Stimulated activated naive CD8-positive, alpha-beta T cell treated with anti-CD3 and anti-CD28 coated beads, Interleukin-15, Interleukin-2, amounts not matched to agents 100 ng/mL and 50 ng/mL, for 24 hours (primary cell): ENCODE data around the gene MYH14.

ENCODE experiments used
- H3K27ac Mint-ChIP-seq: one replicate; pipeline ENCODE4 v1.8.0; 2021; ENCODE audit warnings: mild to moderate bottlenecking, mixed read lengths
- H3K27me3 Mint-ChIP-seq: one replicate; pipeline ENCODE4 v1.8.0; 2021; ENCODE audit warnings: mixed read lengths
- H3K36me3 Mint-ChIP-seq: one replicate; pipeline ENCODE4 v1.8.0; 2021; ENCODE audit warnings: low read depth, mixed read lengths
- H3K4me1 Mint-ChIP-seq: one replicate; pipeline ENCODE4 v1.8.0; 2021; ENCODE audit warnings: low read depth, mixed read lengths
- H3K4me3 Mint-ChIP-seq: one replicate; pipeline ENCODE4 v1.8.0; 2021; ENCODE audit warnings: mild to moderate bottlenecking, mixed read lengths
- H3K9me3 Mint-ChIP-seq: one replicate; pipeline ENCODE4 v1.8.0; 2021; ENCODE audit warnings: mixed read lengths

The MYH14 gene

DNA sequence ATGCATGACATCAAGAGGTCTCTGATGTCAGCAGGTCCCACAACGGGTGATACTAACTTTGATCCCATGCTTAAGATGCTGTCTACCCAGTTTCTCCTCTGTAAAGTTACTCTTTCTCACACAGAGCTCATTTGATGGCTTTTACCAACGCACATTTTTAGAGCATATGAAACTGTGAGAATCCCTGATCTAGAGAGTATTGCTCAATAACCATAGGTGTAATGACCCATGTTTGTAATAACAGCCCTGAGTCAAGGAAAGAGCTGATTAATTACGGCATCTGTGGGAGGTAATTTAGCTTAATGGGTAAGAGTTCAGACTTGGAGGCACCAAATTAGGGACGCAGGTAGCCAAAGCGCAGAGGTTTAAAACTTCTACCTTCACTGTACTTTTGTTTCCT, 22.3 kb upstream of the MYH14 start:
- H3K9me3 Mint-ChIP-seq: peaks cover under 1% of the 10 kb centered on the region
- H3K4me1 Mint-ChIP-seq: no peaks in the 10 kb centered on the region
- H3K27me3 Mint-ChIP-seq: peaks cover 12% of the 10 kb centered on the region
- H3K36me3 Mint-ChIP-seq: no peaks in the 10 kb centered on the region
- H3K4me3 Mint-ChIP-seq: no peak overlapping the region
- H3K27ac Mint-ChIP-seq: no peak overlapping the region

DNA sequence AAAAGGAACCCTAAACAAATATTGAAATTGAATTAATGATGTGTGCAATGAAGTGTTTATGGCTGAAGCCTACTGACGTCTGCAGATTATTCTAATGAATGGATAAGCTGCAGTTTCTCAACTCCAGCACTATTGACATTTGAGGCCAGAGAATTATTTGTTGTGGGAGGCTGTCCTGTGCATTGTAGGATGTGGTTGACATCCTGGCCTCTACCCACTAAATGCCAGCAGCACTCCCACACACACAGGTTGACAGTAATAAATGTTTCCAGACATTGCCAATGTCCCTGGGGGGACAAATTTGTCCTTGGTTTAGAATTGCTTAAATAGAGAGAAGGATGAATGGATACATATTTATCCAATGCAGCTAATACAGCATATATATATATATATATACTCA, 19.2 kb upstream of the MYH14 start:
- Mint-ChIP-seq H3K27ac (no peak overlapping the region), H3K27me3 (peaks cover 15% of the 10 kb centered on the region), H3K9me3 (peaks cover 4% of the 10 kb centered on the region), H3K4me1 (no peaks in the 10 kb centered on the region), H3K4me3 (no peak overlapping the region), H3K36me3 (no peaks in the 10 kb centered on the region)

DNA sequence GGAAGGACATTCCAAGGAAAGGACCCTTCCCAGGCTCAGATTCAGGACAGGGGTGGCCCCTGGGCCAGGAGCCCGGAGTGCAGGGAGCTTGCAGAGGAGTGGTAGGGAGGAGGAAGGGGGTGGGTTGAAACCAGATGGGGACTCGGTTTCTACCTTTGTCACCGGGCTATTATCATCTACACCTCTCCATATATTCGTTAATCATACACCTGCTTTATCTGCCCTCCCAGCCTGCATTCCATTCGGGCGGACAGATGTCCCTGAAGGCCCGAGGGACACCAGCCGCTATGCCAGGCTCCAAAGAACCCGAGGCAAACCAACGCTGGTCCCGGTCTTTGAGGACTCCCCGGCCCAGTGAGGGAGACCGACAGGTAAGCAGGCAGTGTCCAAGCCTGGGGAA, 15.5 kb upstream of the MYH14 start:
- H3K4me3 Mint-ChIP-seq: no peak overlapping the region
- H3K27me3 Mint-ChIP-seq: peaks cover 9% of the 10 kb centered on the region
- H3K4me1 Mint-ChIP-seq: no peaks in the 10 kb centered on the region
- H3K36me3 Mint-ChIP-seq: no peaks in the 10 kb centered on the region
- no peak overlapping the region for H3K27ac Mint-ChIP-seq
- H3K9me3 Mint-ChIP-seq: peaks cover 4% of the 10 kb centered on the region

DNA sequence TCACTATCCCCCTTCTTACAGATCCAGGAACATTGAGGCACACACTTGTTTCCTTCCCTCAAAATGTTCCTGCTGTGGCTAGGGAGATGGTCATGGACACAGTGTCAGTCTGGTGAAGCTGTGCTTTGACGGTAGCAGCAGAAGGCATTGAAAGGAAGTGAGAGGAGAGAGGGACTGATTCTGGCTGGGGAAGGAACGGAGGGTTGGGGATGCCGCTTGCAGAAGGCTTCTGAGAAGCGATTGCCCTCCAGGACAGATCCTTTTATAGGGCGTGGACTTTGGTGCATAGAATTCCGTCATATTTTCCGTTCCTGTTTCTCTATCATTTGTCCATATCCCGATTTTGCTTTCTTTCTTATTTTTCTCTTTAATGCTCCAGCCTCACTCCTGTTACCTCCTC, 14.1 kb upstream of the MYH14 start:
- Mint-ChIP-seq H3K4me1 (no peaks in the 10 kb centered on the region), H3K9me3 (peaks cover 4% of the 10 kb centered on the region), H3K4me3 (no peak overlapping the region), H3K36me3 (no peaks in the 10 kb centered on the region), H3K27me3 (peaks cover 12% of the 10 kb centered on the region), H3K27ac (no peak overlapping the region)

DNA sequence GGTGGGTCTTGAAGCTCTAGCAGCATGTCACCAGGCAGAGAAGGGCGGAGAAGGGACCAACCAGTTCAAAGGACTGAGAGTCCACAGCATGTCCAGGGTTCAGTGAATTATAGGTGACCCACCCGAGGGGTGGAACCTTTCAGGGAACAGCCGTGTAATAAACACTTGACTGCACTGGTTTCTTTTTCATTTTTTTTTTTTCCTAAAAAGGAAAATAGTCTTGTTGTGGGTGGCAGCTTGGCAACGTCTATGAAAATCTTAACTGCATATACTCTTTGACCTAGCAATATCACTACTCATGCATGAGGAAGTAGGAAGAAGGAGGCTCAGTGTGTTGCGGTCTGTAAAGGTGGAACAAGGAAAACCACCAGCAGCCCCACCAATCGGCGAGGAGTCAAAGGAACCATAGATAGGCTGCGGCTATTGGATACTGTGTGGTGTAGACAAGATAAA, 13.0 kb upstream of the MYH14 start:
- peaks cover 4% of the 10 kb centered on the region for H3K9me3 Mint-ChIP-seq
- no peak overlapping the region for H3K27ac Mint-ChIP-seq
- H3K36me3 Mint-ChIP-seq: no peaks in the 10 kb centered on the region

DNA sequence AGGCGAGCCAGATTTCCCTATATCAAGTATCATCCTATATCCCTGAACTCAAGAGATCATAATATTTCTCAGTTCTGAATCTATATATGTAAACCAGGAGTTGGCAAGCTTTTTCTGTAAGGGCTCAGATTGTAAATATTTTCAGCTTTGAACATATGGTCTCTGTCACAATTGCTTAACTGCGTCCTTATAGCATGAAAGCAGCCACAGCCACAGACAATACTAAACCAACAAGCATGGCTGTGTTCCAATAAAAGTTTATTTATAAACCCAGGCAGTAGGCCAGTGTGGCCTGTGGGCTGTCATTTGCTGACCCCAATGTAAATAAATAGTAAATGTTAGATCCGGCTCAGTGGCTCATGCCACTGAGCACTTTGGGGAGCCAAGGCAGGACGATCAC, 12.2 kb upstream of the MYH14 start:
- peaks cover 3% of the 10 kb centered on the region for H3K9me3 Mint-ChIP-seq
- peaks cover 21% of the 10 kb centered on the region for H3K27me3 Mint-ChIP-seq
- no peaks in the 10 kb centered on the region for H3K36me3 Mint-ChIP-seq
- H3K4me3 Mint-ChIP-seq: no peak overlapping the region
- H3K27ac Mint-ChIP-seq: no peak overlapping the region
- no peaks in the 10 kb centered on the region for H3K4me1 Mint-ChIP-seq

More for the DNA sequence above, 13.0 kb upstream of the MYH14 start:
- peaks cover 17% of the 10 kb centered on the region for H3K27me3 Mint-ChIP-seq
- no peak overlapping the region for H3K4me3 Mint-ChIP-seq
- H3K4me1 Mint-ChIP-seq: no peaks in the 10 kb centered on the region

DNA sequence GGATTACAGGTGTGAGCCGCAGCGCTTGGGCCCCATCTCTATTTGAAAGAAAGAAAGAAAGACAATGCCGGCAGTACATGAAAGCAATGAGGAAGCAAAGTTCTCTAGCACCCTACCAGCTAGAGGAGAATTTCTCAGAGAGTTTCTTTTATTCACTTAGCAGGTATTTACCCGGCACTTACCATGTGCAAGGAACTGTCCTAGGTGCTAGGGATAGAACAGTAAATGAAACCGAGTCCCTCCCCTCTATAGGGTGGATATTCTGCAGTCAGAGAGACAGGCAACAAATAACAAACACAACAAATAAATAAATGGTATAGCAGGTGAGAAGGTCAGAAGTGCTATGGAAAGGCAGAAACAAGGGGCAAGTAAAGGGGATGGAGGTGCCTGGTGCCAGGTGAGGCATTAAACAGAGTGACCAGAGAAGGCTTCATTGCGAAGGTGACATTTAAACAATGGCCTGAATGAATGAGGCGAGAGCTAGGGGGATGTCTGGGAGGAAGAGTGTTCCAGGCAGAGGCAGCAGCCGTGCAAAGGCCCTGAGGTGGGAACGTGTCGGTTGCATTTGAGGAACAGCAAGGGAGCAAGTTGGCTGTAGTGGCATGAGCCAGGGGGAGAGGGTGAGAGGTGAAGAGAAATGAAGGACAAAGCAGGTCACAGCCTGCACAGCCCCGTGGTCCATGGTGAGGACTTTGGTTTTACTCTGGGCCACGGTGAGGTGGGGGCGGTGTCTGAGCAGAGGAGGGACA, 10.8 kb upstream of the MYH14 start:
- H3K27ac Mint-ChIP-seq: no peak overlapping the region

DNA sequence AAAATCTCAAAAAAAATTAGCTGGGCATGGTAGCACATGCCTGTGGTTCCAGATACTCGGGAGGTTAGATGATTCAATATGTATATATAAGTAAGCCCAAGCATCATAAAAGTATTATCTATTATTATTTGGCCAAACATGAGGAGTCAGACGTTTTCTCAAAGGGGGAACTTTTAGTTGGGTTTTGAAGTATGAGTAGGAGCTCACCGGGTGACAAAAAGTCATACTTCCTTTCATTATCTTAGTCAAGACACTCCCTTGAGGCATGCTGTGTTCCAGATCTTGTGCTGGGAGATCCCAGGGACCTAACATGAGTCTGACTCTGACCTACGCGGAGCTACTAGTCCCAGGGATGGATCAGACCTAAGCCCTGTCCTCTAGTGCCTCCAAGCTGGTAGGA, 8.2 kb upstream of the MYH14 start:
- Mint-ChIP-seq H3K4me3 (no peak overlapping the region), H3K36me3 (no peaks in the 10 kb centered on the region), H3K9me3 (no peaks in the 10 kb centered on the region), H3K27ac (no peak overlapping the region), H3K4me1 (no peaks in the 10 kb centered on the region), H3K27me3 (peaks cover 45% of the 10 kb centered on the region)

More for the DNA sequence above, 10.8 kb upstream of the MYH14 start:
- no peak overlapping the region for H3K4me3 Mint-ChIP-seq
- no peaks in the 10 kb centered on the region for H3K9me3 Mint-ChIP-seq
- H3K27me3 Mint-ChIP-seq: peaks cover 31% of the 10 kb centered on the region
- no peaks in the 10 kb centered on the region for H3K4me1 Mint-ChIP-seq
- H3K36me3 Mint-ChIP-seq: no peaks in the 10 kb centered on the region

DNA sequence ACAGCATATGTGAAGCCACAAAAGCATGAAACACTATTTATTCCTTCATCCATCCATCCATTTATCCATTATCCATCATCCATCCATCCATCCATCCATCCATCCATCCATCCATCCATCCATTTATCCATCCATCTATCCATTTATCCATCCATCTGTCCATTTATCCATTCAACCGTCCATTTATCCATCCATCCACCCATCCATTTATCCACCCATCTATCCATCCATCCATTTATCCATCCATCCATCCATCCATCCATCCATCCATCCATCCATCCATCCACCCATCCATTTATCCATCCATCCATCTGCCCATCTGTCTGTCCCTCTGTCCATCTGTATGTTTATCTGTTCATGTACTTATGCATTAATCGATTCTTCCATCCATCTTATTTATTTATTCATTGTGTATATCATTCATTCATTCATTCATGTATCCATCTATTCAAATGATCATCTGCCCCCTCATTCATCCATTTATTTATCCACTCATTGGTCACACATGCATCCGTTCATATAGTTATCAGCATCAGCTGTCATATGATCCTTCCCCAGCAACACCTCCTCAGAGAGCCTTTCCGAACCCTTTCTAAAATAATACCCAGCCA, 7.0 kb upstream of the MYH14 start:
- Mint-ChIP-seq H3K4me1 (no peaks in the 10 kb centered on the region), H3K36me3 (no peaks in the 10 kb centered on the region), H3K9me3 (no peaks in the 10 kb centered on the region), H3K4me3 (no peak overlapping the region), H3K27ac (no peak overlapping the region), H3K27me3 (peaks cover 52% of the 10 kb centered on the region)

DNA sequence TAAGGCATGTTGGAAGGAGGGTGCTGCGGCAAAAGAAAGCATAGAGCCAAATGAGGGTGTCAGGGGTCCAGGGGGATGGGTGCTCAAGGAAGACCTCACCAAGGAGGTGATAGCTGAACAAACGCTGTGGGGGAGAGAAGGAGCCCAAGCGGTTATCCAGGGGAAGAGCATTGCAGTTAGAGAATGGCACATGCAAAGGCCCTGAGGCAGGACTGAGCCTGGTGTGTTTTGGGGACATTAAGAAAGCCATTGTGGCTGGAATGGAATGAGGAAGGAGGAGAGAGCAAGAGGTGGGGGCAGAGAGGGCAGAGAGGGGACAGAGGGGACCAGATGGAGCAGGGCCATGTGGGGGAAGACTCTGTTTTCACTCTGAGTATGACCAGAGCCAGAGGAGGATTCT, 6.1 kb upstream of the MYH14 start:
- Mint-ChIP-seq H3K27ac (no peak overlapping the region), H3K9me3 (no peaks in the 10 kb centered on the region), H3K4me1 (no peaks in the 10 kb centered on the region), H3K36me3 (no peaks in the 10 kb centered on the region), H3K4me3 (no peak overlapping the region), H3K27me3 (peaks cover 61% of the 10 kb centered on the region)

DNA sequence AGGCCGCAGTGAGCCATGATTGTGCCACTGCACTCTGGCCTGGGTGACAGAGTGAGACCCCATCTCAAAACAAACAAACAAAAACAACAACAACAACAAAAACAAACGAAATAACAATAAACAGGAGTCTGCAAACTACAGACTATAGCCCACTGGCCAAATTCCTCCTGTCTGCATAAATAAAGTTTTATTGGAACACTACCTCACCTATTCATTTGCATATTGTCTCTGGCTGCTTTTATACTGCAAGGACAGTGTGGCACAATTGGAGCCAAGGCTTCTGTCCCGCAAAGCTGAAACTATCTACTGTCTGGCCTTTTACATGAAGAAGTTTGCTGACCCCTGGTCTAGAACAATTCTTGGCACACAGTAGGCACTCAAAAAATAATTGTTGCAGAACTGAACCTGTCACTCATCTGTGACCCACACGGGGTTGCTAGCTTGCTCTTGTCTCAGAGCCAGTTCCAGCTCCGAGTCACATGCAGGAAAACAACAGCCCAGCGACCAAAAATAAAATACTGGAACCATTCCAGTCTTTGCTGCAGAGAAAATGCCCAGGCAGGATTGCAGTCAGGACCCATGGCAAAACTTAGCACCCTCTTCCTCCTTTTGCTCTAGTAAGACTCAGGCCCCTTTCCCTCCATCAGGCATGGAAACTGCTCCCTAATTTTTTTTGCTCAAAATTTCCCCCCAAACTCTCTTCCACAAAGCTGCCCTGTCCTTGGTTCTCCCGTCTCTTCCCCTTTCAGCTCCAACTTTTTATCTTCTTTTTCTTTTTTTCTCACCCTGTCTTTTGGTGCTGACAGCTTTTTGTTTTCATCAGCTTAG, 4.8 kb upstream of the MYH14 start:
- peaks cover 58% of the 10 kb centered on the region for H3K27me3 Mint-ChIP-seq
- no peaks in the 10 kb centered on the region for H3K9me3 Mint-ChIP-seq
- no peaks in the 10 kb centered on the region for H3K4me1 Mint-ChIP-seq
- peak overlapping the region; percentile 40 for H3K27ac Mint-ChIP-seq
- no peak overlapping the region for H3K4me3 Mint-ChIP-seq
- no peaks in the 10 kb centered on the region for H3K36me3 Mint-ChIP-seq

DNA sequence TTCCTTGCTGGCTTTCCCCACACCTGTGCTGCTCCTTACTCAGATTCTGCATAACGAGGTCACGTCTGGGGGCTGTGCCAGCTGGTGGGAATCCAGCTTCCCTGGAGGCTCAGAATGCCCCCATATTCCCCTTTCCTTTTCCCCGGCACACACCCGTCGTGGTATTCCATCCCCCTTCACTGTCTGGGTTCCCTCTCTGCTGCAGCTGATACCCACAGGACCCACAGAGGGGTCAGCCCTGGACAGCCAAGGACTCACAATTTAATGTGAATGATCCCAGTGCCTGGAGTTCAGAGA, 4.2 kb upstream of the MYH14 start:
- Mint-ChIP-seq H3K36me3 (no peaks in the 10 kb centered on the region), H3K27me3 (peaks cover 61% of the 10 kb centered on the region), H3K4me1 (no peaks in the 10 kb centered on the region), H3K4me3 (no peak overlapping the region), H3K27ac (peak overlapping the region; percentile 40), H3K9me3 (no peaks in the 10 kb centered on the region)

DNA sequence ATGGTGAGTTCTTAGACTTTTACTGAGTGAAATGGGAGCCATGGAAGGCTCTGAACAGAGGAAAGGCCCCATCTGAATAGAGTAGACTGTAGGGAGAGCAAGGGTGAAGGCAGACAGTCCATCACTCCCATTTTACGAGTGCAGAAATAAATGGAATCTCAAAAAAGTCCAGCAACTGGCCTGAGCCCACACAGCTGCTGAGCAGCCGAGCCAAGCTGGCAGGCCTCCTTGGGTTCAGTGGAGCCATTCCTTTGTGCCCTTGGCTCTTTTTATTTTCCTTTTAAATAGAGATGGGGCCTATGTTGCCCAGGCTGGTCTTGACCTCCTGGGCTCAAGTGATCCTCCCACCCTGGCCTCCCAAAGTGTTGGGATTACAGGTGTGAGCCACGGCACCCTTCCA, 1.0 kb upstream of the MYH14 start:
- Mint-ChIP-seq H3K27ac (no peak overlapping the region), H3K4me3 (no peak overlapping the region), H3K36me3 (no peaks in the 10 kb centered on the region), H3K27me3 (peaks cover 58% of the 10 kb centered on the region), H3K9me3 (no peaks in the 10 kb centered on the region), H3K4me1 (no peaks in the 10 kb centered on the region)

DNA sequence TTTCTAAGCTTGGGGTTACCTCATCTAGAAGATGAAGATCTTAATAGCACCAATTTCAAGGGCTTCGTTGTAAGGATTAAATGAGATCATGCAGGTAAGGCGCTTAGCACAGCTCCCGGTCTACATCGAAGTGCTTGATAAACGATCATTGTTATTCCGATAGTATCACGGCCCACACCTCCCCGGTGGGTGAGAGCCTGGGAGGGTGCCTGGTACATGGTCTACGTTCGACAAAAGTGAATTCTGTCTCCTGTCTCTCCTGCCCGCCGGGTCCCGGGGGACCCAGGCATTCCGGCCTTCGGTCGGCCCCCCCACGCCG, 501 bp upstream of the MYH14 start:
- Mint-ChIP-seq H3K27me3 (peaks cover 59% of the 10 kb centered on the region), H3K4me3 (no peak overlapping the region), H3K4me1 (no peaks in the 10 kb centered on the region), H3K27ac (no peak overlapping the region), H3K9me3 (no peaks in the 10 kb centered on the region), H3K36me3 (no peaks in the 10 kb centered on the region)

DNA sequence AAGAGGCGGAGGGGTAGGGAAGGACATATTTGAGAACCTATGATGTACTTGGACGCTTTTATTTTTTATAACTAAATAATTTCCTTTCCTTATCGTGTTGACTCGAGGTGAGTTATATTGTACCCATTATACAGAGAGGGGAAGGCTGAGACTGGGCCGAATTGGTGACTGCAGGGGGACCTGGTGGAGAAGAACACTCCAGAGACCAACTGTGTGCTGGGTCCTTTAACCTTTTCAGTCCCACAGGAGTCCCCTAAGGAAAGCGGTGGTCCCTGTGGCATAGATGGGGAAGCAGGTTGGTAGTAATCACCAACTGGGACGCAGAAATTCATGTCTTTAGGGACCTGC, 633 bp downstream of the MYH14 start:
- H3K36me3 Mint-ChIP-seq: no peaks in the 10 kb centered on the region
- no peaks in the 10 kb centered on the region for H3K9me3 Mint-ChIP-seq
- no peak overlapping the region for H3K27ac Mint-ChIP-seq
- H3K4me3 Mint-ChIP-seq: no peak overlapping the region
- H3K4me1 Mint-ChIP-seq: no peaks in the 10 kb centered on the region
- peaks cover 54% of the 10 kb centered on the region for H3K27me3 Mint-ChIP-seq
